ENCODE results near the gene NFIA. TPM values are rescaled to one million over a fixed set of nuclear protein-coding genes. Genes with fewer than 3 reads are reported as not detected.
A peak's percentile ranks its signal among the peaks of the same experiment; 100 is the strongest.

Gene NFIA
- total and polyA plus RNA-seq, 2 of the 13 experiments (the other 11 are each of a cell fraction or from before 2014, with no cell fraction given): 14.7 to 28.5 TPM

DNA sequence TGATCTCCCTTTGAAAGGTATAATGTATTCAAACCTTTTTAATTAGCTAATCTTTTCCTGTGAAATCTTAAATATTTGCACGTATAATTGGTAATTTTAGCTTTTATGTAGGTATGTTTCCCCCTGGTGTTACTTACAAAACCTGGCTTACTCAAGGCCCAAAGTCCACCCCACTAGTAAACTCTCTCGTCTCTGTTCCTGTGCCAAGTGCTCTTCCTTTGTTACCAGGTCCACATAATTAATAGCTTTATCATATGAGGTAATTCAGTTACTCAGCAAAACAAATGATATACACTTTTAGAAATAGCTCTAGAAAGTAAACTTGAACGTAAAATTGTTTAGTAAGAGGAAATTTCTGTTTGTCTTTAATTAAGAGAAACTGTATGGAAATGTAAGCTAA, 36.7 kb downstream of the NFIA start (continued):
- TF ChIP-seq, protein P1, sequence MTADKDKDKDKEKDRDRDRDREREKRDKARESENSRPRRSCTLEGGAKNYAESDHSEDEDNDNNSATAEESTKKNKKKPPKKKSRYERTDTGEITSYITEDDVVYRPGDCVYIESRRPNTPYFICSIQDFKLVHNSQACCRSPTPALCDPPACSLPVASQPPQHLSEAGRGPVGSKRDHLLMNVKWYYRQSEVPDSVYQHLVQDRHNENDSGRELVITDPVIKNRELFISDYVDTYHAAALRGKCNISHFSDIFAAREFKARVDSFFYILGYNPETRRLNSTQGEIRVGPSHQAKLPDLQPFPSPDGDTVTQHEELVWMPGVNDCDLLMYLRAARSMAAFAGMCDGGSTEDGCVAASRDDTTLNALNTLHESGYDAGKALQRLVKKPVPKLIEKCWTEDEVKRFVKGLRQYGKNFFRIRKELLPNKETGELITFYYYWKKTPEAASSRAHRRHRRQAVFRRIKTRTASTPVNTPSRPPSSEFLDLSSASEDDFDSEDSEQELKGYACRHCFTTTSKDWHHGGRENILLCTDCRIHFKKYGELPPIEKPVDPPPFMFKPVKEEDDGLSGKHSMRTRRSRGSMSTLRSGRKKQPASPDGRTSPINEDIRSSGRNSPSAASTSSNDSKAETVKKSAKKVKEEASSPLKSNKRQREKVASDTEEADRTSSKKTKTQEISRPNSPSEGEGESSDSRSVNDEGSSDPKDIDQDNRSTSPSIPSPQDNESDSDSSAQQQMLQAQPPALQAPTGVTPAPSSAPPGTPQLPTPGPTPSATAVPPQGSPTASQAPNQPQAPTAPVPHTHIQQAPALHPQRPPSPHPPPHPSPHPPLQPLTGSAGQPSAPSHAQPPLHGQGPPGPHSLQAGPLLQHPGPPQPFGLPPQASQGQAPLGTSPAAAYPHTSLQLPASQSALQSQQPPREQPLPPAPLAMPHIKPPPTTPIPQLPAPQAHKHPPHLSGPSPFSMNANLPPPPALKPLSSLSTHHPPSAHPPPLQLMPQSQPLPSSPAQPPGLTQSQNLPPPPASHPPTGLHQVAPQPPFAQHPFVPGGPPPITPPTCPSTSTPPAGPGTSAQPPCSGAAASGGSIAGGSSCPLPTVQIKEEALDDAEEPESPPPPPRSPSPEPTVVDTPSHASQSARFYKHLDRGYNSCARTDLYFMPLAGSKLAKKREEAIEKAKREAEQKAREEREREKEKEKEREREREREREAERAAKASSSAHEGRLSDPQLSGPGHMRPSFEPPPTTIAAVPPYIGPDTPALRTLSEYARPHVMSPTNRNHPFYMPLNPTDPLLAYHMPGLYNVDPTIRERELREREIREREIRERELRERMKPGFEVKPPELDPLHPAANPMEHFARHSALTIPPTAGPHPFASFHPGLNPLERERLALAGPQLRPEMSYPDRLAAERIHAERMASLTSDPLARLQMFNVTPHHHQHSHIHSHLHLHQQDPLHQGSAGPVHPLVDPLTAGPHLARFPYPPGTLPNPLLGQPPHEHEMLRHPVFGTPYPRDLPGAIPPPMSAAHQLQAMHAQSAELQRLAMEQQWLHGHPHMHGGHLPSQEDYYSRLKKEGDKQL (CRISPR knock-in tag; IDR thresholded peaks at IDR 0.05; ENCODE audit: low read depth): no peak
- no peak for TF ChIP-seq ZNF547 (CRISPR knock-in tag; IDR thresholded peaks at IDR 0.05)
- peak; percentile 86 for TF ChIP-seq ISL2 (CRISPR knock-in tag; IDR thresholded peaks at IDR 0.05)
- no peak for TF ChIP-seq ESRRA (CRISPR knock-in tag; IDR thresholded peaks at IDR 0.05; ENCODE audit: low read depth)
- TF ChIP-seq KDM6A (CRISPR knock-in tag; IDR thresholded peaks at IDR 0.05; ENCODE audit: low read depth): peak; percentile 34; the same call in 1 of the 2 replicates
- 0 out of 2 replicates have a peak, but pooled peaks have one; percentile 13 for TF ChIP-seq THAP11 (CRISPR knock-in tag; IDR thresholded peaks at IDR 0.05)
- TF ChIP-seq, protein P2, sequence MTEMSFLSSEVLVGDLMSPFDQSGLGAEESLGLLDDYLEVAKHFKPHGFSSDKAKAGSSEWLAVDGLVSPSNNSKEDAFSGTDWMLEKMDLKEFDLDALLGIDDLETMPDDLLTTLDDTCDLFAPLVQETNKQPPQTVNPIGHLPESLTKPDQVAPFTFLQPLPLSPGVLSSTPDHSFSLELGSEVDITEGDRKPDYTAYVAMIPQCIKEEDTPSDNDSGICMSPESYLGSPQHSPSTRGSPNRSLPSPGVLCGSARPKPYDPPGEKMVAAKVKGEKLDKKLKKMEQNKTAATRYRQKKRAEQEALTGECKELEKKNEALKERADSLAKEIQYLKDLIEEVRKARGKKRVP (CRISPR knock-in tag; IDR thresholded peaks at IDR 0.05): 0 out of 4 replicates have a peak, but pooled peaks of 1 of the 2 experiments have one; percentile 5
- no peak for TF ChIP-seq ZKSCAN8 (CRISPR knock-in tag; IDR thresholded peaks at IDR 0.05; ENCODE audit: borderline replicate concordance)
- TF ChIP-seq ZNF430 (CRISPR knock-in tag; IDR thresholded peaks at IDR 0.05): no peak
- TF ChIP-seq MAFF (IDR thresholded peaks at IDR 0.05; ENCODE audit: low read depth, low read length): 0 out of 2 replicates have a peak, but pooled peaks have one; percentile 41
- TF ChIP-seq, protein P3, sequence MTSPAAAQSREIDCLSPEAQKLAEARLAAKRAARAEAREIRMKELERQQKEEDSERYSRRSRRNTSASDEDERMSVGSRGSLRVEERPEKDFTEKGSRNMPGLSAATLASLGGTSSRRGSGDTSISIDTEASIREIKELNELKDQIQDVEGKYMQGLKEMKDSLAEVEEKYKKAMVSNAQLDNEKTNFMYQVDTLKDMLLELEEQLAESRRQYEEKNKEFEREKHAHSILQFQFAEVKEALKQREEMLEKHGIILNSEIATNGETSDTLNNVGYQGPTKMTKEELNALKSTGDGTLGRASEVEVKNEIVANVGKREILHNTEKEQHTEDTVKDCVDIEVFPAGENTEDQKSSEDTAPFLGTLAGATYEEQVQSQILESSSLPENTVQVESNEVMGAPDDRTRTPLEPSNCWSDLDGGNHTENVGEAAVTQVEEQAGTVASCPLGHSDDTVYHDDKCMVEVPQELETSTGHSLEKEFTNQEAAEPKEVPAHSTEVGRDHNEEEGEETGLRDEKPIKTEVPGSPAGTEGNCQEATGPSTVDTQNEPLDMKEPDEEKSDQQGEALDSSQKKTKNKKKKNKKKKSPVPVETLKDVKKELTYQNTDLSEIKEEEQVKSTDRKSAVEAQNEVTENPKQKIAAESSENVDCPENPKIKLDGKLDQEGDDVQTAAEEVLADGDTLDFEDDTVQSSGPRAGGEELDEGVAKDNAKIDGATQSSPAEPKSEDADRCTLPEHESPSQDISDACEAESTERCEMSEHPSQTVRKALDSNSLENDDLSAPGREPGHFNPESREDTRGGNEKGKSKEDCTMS (CRISPR knock-in tag; conservative IDR thresholded peaks at IDR 0.05): no peak
- TF ChIP-seq, protein P4, sequence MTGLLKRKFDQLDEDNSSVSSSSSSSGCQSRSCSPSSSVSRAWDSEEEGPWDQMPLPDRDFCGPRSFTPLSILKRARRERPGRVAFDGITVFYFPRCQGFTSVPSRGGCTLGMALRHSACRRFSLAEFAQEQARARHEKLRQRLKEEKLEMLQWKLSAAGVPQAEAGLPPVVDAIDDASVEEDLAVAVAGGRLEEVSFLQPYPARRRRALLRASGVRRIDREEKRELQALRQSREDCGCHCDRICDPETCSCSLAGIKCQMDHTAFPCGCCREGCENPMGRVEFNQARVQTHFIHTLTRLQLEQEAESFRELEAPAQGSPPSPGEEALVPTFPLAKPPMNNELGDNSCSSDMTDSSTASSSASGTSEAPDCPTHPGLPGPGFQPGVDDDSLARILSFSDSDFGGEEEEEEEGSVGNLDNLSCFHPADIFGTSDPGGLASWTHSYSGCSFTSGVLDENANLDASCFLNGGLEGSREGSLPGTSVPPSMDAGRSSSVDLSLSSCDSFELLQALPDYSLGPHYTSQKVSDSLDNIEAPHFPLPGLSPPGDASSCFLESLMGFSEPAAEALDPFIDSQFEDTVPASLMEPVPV (CRISPR knock-in tag; IDR thresholded peaks at IDR 0.05): no peak
- TF ChIP-seq GATAD2A (CRISPR knock-in tag; IDR thresholded peaks at IDR 0.05): peak; percentile 88
- peak; percentile 91 for TF ChIP-seq TCF7 (IDR thresholded peaks at IDR 0.05; ENCODE audit: low read depth)
- no peak for TF ChIP-seq ZBTB42 (CRISPR knock-in tag; IDR thresholded peaks at IDR 0.05)
- TF ChIP-seq FOXP1 (IDR thresholded peaks at IDR 0.05): no peak
- TF ChIP-seq FOXP1 (CRISPR knock-in tag; IDR thresholded peaks at IDR 0.05): peak; percentile 79
- no peak for TF ChIP-seq ZNF782 (CRISPR knock-in tag; IDR thresholded peaks at IDR 0.05; ENCODE audit: borderline replicate concordance)
- peak; percentile 87 for TF ChIP-seq SOX5 (CRISPR knock-in tag; IDR thresholded peaks at IDR 0.05; ENCODE audit: borderline replicate concordance)
- no peak for TF ChIP-seq NFYB (CRISPR knock-in tag; IDR thresholded peaks at IDR 0.05)
- TF ChIP-seq SAFB2 (CRISPR knock-in tag; IDR thresholded peaks at IDR 0.05; ENCODE audit: borderline replicate concordance, low read depth): no peak
